H1 (cell line): ENCODE data around the gene TTC23. TPM values are rescaled to one million over a fixed set of nuclear protein-coding genes. Genes with fewer than 3 reads are reported as not detected.

Experiments used
- CTCF ChIA-PET: fragments of 300-600 bp; sonication (Branson Sonifier 250); formaldehyde crosslinking; loops from one replicate; lab custom pipeline; 2021; ENCODE audit not compliant: partially characterized antibody; lab: Charles Lee
- POLR2A ChIA-PET: fragments of 300-600 bp; sonication (Branson Sonifier 250); formaldehyde crosslinking; loops from one replicate; lab custom pipeline; 2021; ENCODE audit warnings: inconsistent platforms; ENCODE audit not compliant: partially characterized antibody; lab: Charles Lee
- DNase-seq, 2 experiments: peaks; one replicate each; pipeline versions ENCODE4 v3.0.0 to v3.0.0-alpha.2; 2010 to 2022; ENCODE audit warnings: low spot score in 2 of 2, low read depth in 1 of 2, mixed read lengths in 1 of 2
- FAIRE-seq: peaks from 2 replicates; lab custom pipeline; 2011; peaks lifted over from hg19 to GRCh38; lab: Jason Lieb, UNC
- H2AFZ ChIP-seq: 2 replicates; pipeline ENCODE4 v1.8.1; 2012; ENCODE audit warnings: low read length, inconsistent platforms
- H2AK5ac ChIP-seq: 2 replicates; pipeline ENCODE4 v1.6.1; 2013; ENCODE audit warnings: low read depth, low read length
- H2BK120ac ChIP-seq: replicated peaks from 2 replicates; pipeline ENCODE3; 2013; ENCODE audit warnings: low read depth, low read length, inconsistent platforms
- H2BK12ac ChIP-seq: 2 replicates; pipeline ENCODE4 v1.6.1; 2013; ENCODE audit warnings: low read depth, low read length
- H2BK15ac ChIP-seq: 2 replicates; pipeline ENCODE4 v1.6.1; 2013; ENCODE audit warnings: low read length
- H2BK20ac ChIP-seq: 2 replicates; pipeline ENCODE4 v1.6.1; 2013; ENCODE audit warnings: low read length
- H2BK5ac ChIP-seq: 2 replicates; pipeline ENCODE4 v1.6.1; 2013; ENCODE audit warnings: low read depth, low read length
- H3K14ac ChIP-seq: 2 replicates; pipeline ENCODE4 v1.6.1; 2013; ENCODE audit warnings: inconsistent platforms; ENCODE audit not compliant: insufficient read length
- H3K18ac ChIP-seq: 2 replicates; pipeline ENCODE4 v1.6.1; 2013; ENCODE audit warnings: low read length; ENCODE audit errors: extremely low read depth
- H3K23ac ChIP-seq: 2 replicates; pipeline ENCODE4 v1.6.1; 2013; ENCODE audit warnings: inconsistent platforms; ENCODE audit not compliant: insufficient read length
- H3K23me2 ChIP-seq: 2 replicates; pipeline ENCODE4 v1.6.1; 2013; ENCODE audit warnings: low read depth, low read length
- H3K27ac ChIP-seq: 2 replicates; pipeline ENCODE4 v1.6.1; 2011; ENCODE audit warnings: low read depth, low read length, inconsistent platforms
- H3K27me3 ChIP-seq, 4 experiments: replicated peaks in 1 of 4; 1 replicate in 1 of 4; 2 replicates in 3 of 4; pipeline versions ENCODE4 v1.6.1 to v1.8.1; 2011 to 2013; ENCODE audit warnings: low read length in 3 of 4, mild to moderate bottlenecking in 3 of 4, inconsistent platforms in 2 of 4, mixed read lengths in 2 of 4, moderate library complexity in 1 of 4; ENCODE audit not compliant: control insufficient read depth in 3 of 4, insufficient read depth in 3 of 4; ENCODE audit errors: extremely low read depth in 1 of 4
- H3K36me3 ChIP-seq, 4 experiments: 2 replicates each; pipeline versions ENCODE4 v1.6.1 to v1.8.1; 2011 to 2013; ENCODE audit warnings: mild to moderate bottlenecking in 4 of 4, low read length in 3 of 4, moderate library complexity in 2 of 4, control low read depth in 1 of 4, inconsistent platforms in 1 of 4; ENCODE audit not compliant: insufficient read depth in 4 of 4, control insufficient read depth in 2 of 4
- H3K4ac ChIP-seq: replicated peaks from 2 replicates; pipeline ENCODE3; 2013; ENCODE audit warnings: low read length, low read depth, mixed read lengths, inconsistent platforms; ENCODE audit not compliant: insufficient read length
- H3K4me1 ChIP-seq, 4 experiments: replicated peaks in 1 of 4; 1 replicate in 1 of 4; 2 replicates in 3 of 4; pipeline versions ENCODE4 v1.6.1 to v1.8.1; 2011 to 2013; ENCODE audit warnings: low read length in 3 of 4, inconsistent platforms in 2 of 4, mixed read lengths in 1 of 4; ENCODE audit not compliant: insufficient read depth in 4 of 4, control insufficient read depth in 3 of 4
- H3K4me2 ChIP-seq, 2 experiments: 2 replicates each; pipeline versions ENCODE4 v1.6.1 to v1.8.1; 2011 to 2013; ENCODE audit warnings: low read depth in 2 of 2, low read length in 2 of 2, control low read depth in 1 of 2, inconsistent platforms in 1 of 2, mild to moderate bottlenecking in 1 of 2; ENCODE audit not compliant: insufficient read depth in 1 of 2
- H3K4me3 ChIP-seq, 4 experiments: fragments of 200-600, 300-600 bp in 1 of 4; sonication (generic), shearing (Covaris generic), sonication (Bioruptor Twin) in 1 of 4; 2 replicates each; pipeline versions ENCODE4 v1.5.1 to v1.8.1; 2011 to 2016; ENCODE audit warnings: low read length in 4 of 4, low read depth in 3 of 4, control low read depth in 2 of 4, inconsistent platforms in 2 of 4, mild to moderate bottlenecking in 2 of 4, mixed read lengths in 1 of 4, moderate library complexity in 1 of 4; ENCODE audit not compliant: insufficient read depth in 2 of 4; ENCODE audit errors: extremely low read depth in 1 of 4
- H3K56ac ChIP-seq: replicated peaks from 2 replicates; pipeline ENCODE3; 2013; ENCODE audit warnings: low read depth, mild to moderate bottlenecking, mixed read lengths, low read length, inconsistent platforms; ENCODE audit not compliant: insufficient read length
- H3K79me1 ChIP-seq: 2 replicates; pipeline ENCODE4 v1.6.1; 2013; ENCODE audit warnings: low read depth, low read length, control low read depth
- H3K79me2 ChIP-seq, 2 experiments: 2 replicates each; pipeline versions ENCODE4 v1.6.1 to v1.8.1; 2012 to 2013; ENCODE audit warnings: low read length in 2 of 2, mild to moderate bottlenecking in 2 of 2, inconsistent platforms in 1 of 2; ENCODE audit not compliant: insufficient read depth in 2 of 2, control insufficient read depth in 1 of 2
- H3K9ac ChIP-seq, 4 experiments: replicated peaks in 1 of 4; 1 replicate in 1 of 4; 2 replicates in 3 of 4; pipeline versions ENCODE4 v1.6.1 to v1.8.1; 2011 to 2013; ENCODE audit warnings: low read depth in 3 of 4, low read length in 3 of 4, control low read depth in 2 of 4, mild to moderate bottlenecking in 2 of 4, moderate library complexity in 2 of 4, inconsistent platforms in 1 of 4; ENCODE audit errors: extremely low read depth in 1 of 4
- H3K9me3 ChIP-seq, 2 experiments: 2 replicates each; pipeline versions ENCODE4 v1.6.1 to v1.8.1; 2012 to 2013; ENCODE audit warnings: mild to moderate bottlenecking in 2 of 2, moderate library complexity in 2 of 2, control low read depth in 1 of 2, inconsistent platforms in 1 of 2, low read depth in 1 of 2, low read length in 1 of 2, mixed read lengths in 1 of 2; ENCODE audit not compliant: insufficient read depth in 2 of 2
- H4K20me1 ChIP-seq, 2 experiments: replicated peaks in 1 of 2; 2 replicates each; pipeline versions ENCODE3 to v1.8.1; 2011 to 2013; ENCODE audit warnings: inconsistent platforms in 2 of 2, low read length in 2 of 2, mild to moderate bottlenecking in 1 of 2; ENCODE audit not compliant: insufficient read depth in 2 of 2, control insufficient read depth in 1 of 2
- H4K5ac ChIP-seq: 2 replicates; pipeline ENCODE4 v1.6.1; 2013; ENCODE audit warnings: low read length, low read depth, mixed read lengths, inconsistent platforms; ENCODE audit not compliant: insufficient read length
- H4K8ac ChIP-seq: 2 replicates; pipeline ENCODE4 v1.8.0; 2013; ENCODE audit warnings: mild to moderate bottlenecking, moderate library complexity, low read length, inconsistent platforms; ENCODE audit not compliant: insufficient read depth; ENCODE audit errors: extremely low read depth
- H4K91ac ChIP-seq: replicated peaks from 2 replicates; pipeline ENCODE3; 2013; ENCODE audit warnings: low read length, mixed read lengths, inconsistent platforms; ENCODE audit not compliant: insufficient read length
- POLR2A ChIP-seq, 2 experiments: IDR thresholded peaks; 1 replicate in 1 of 2; 2 replicates in 1 of 2; pipeline ENCODE4 v1.6.1; 2011; ENCODE audit warnings: low read depth in 2 of 2, low read length in 2 of 2, mild to moderate bottlenecking in 2 of 2; ENCODE audit errors: control extremely low read depth in 1 of 2
- WGBS, 2 experiments: shearing (Covaris generic) in 1 of 2; methylation state at CpG; one replicate each; pipeline versions ENCODE4 v1.1.6 to v1.1.7; 2013 to 2015; ENCODE audit warnings: low lambda C conversion rate in 2 of 2, mixed read lengths in 2 of 2, inconsistent platforms in 1 of 2, low coverage in 1 of 2, missing lambda C conversion rate in 1 of 2; ENCODE audit not compliant: insufficient replicate concordance in 2 of 2, insufficient coverage in 1 of 2, insufficient read length in 1 of 2; ENCODE audit errors: extremely low coverage in 1 of 2, missing lambda C conversion rate in 1 of 2; 5-methylcytosine and 5-hydroxymethylcytosine counted together
- polyA plus RNA-seq, 7 experiments: library from polyadenylated mRNA; depleted of rRNA in 3 of 7; stranded (reverse) in 5 of 7; unstranded in 2 of 7; fragments of >200 nt in 5 of 7; fragments of 200-250 nt in 2 of 7; gene quantifications; 1 replicate in 5 of 7; 2 replicates in 1 of 7; 4 replicates in 1 of 7; pipeline versions ENCODE4 v1.2.1 to v1.2.3, GENCODE V29; 2011 to 2013; ENCODE audit warnings: missing spikeins in 2 of 7, mixed read lengths in 2 of 7
- total RNA-seq: library from RNA; stranded (reverse); fragmentation: NEBNext Ultra II Directional; extraction: Animal tissue kit (Norgen Biotek cat#: 25700); gene quantifications from 2 replicates; pipeline ENCODE4 v1.2.1, GENCODE V29; 2021

TTC23 gene
- total and polyA plus RNA-seq, 2 of the 8 experiments (the other 6 are each of a cell fraction or from before 2014, with no cell fraction given): 4.8 to 23.0 TPM

GRCh38 chr15:99209326-99209725 lies 40.1 kb downstream of the TTC23 start:
- Histone ChIP-seq H3K79me1 (no peaks in the 10 kb centered on the region), H3K4ac (no peak overlapping the region), H2AFZ (no peak overlapping the region), H4K8ac (no peak overlapping the region), H3K4me3 (no peak overlapping the region), H3K4me1 (no peaks in the 10 kb centered on the region), H2BK120ac (no peak overlapping the region), H2AK5ac (no peak overlapping the region), H3K18ac (no peak overlapping the region), H2BK15ac (no peak overlapping the region), H3K4me2 (no peak overlapping the region), H3K9me3 (no peaks in the 10 kb centered on the region), H3K56ac (no peak overlapping the region), H3K23me2 (no peaks in the 10 kb centered on the region), H4K91ac (no peak overlapping the region), H2BK5ac (no peak overlapping the region), H3K27ac (no peak overlapping the region), H3K36me3 (no peaks in the 10 kb centered on the region; a peak in 2 of 8 replicates), H4K20me1 (peaks cover 0 to 2% of the 10 kb centered on the region in 2 experiments), H2BK12ac (no peak overlapping the region), H4K5ac (no peak overlapping the region), H3K14ac (no peak overlapping the region), H3K79me2 (no peaks in the 10 kb centered on the region), H3K27me3 (no peaks in the 10 kb centered on the region), H2BK20ac (no peak overlapping the region), H3K9ac (no peak overlapping the region), H3K23ac (no peak overlapping the region)
- DNase-seq (no peak), FAIRE-seq (no peak)
- no peak for TF ChIP-seq POLR2A (IDR thresholded peaks at IDR 0.05; ENCODE audit: control extremely low read depth in 1 of 2, low read depth in 2 of 2, low read length in 2 of 2)
- 100% methylated on average over 2 of the region's 2 CpGs; no CpG with 5 or more reads in 1 of the 2 experiments for WGBS, 2 experiments
- CTCF ChIA-PET: interaction anchor here (1.4 to 3.2 kb wide), 3 partner anchors 28 to 108 kb away, joined by 3 to 22 read pairs (median 9); partner anchors contain the start of gene SYNM
- POLR2A ChIA-PET: no interaction called here
